ENCODE data around the gene SMARCB1.

Gene SMARCB1

DNA sequence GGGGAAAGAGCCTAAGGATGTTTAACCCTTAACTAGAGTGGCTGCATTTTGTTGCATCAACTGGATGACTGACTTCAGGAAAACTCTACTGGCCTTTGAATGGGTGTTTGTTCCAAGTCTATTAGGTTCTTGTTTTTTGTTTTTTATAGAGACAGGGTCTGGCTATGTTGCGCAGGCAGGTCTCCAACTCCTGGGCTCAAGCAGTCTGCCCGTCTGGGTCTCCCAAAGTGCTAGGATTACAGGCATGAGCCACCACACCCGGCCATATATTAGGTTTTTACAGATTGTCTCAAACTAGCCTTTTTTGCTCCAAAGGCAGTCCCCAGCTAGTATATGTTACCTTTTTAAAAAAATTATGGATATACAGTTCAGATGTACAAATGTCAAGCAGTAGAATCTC is 1.1 kb downstream of the SMARCB1 start:
- TF ChIP-seq, protein P1, sequence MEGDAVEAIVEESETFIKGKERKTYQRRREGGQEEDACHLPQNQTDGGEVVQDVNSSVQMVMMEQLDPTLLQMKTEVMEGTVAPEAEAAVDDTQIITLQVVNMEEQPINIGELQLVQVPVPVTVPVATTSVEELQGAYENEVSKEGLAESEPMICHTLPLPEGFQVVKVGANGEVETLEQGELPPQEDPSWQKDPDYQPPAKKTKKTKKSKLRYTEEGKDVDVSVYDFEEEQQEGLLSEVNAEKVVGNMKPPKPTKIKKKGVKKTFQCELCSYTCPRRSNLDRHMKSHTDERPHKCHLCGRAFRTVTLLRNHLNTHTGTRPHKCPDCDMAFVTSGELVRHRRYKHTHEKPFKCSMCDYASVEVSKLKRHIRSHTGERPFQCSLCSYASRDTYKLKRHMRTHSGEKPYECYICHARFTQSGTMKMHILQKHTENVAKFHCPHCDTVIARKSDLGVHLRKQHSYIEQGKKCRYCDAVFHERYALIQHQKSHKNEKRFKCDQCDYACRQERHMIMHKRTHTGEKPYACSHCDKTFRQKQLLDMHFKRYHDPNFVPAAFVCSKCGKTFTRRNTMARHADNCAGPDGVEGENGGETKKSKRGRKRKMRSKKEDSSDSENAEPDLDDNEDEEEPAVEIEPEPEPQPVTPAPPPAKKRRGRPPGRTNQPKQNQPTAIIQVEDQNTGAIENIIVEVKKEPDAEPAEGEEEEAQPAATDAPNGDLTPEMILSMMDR (IDR thresholded peaks at IDR 0.05; ENCODE audit: low read depth, low read length) = no peak
- H3K4me3 ChIP-seq (ENCODE audit: low read depth, low read length) = peak overlapping the region; percentile 77

DNA sequence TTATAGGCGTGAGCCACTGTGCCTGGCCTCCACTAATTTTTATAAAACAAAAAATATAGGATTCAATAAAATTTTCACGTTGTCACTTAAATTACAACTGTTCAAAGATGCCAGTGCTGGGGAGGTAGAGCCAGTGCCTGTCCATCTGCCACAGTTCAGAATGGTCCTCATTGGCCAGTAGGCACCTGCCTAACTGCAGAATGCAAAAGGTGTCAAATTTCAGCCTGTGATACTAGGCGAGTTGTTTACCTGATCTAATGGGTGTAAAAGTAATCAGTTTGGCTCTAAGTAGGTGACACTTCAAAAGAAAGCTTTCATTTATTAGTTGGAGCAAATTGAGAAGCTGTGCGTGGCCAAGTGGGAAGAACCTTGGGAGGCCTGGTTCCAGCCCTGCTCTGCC is 2.4 kb downstream of the SMARCB1 start:
- no peak overlapping the region for H3K4me3 ChIP-seq (ENCODE audit: low read depth, low read length)
- TF ChIP-seq, protein P1 (IDR thresholded peaks at IDR 0.05; ENCODE audit: low read depth, low read length) = no peak

DNA sequence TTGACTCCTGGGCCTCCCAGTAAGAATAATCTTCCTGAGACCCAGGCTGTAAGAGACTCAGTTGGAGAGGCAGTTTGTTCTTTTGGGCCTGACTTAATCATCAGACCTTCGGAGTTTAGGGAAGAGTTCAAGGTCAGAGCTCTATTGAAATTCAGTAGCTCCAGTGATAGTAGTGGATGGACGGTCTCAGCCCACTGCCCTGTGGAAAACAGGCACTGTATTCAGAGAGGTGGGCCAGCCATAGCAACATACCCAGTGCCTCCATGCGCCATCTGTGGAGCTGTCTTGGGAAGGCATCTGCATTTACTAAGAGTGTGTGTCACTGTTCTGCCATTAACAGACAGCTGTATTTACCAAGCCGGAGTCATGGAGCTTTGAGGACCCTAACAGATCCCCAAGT is 2.9 kb downstream of the SMARCB1 start:
- TF ChIP-seq, protein P1 (IDR thresholded peaks at IDR 0.05; ENCODE audit: low read depth, low read length) = no peak
- no peak overlapping the region for H3K4me3 ChIP-seq (ENCODE audit: low read depth, low read length)

DNA sequence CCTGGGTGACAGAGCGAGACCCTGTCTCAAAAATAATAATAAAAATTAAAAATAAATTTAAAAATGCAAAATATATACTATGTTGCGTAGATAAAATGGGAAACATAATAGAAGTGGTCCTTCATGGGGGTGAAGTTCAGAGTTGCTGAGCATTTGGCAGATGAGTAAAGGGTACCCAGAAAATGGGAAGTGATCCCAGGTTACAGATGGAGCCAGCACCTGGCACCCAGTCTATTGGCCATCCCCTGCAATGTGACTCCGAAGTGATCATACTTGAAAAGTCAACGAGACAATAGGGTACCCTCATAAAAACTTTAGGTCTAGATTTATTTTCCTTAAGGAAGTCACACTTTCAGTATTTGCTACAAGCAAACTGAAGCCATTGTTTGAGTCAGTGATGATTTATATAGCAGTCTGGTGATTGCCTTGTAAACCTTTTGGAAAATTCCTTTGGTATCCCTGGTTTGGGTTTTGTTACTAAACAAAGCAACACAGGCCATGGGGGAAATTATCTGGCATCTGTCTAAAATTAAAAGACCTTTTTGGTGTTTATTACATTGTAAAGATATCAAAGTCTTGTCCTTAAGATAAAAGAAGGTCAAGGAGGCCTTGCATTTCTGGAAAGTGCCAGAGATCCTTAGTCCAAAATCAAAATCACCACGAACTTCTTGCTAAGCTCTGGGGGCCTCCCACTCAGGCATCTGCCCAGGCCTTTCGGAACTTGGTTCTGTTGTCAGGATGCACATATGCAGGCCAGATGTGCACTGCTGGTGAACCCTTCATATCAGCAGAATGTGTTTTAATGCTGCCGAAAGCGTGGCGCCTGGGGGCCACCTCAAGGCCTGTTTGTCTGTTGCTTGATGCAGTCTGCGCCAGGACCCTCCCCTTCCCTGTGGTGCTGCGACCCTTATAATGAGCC is 4.3 kb downstream of the SMARCB1 start:
- H3K4me3 ChIP-seq (ENCODE audit: low read depth, low read length) = no peak overlapping the region
- TF ChIP-seq, protein P1 (IDR thresholded peaks at IDR 0.05; ENCODE audit: low read depth, low read length) = no peak

DNA sequence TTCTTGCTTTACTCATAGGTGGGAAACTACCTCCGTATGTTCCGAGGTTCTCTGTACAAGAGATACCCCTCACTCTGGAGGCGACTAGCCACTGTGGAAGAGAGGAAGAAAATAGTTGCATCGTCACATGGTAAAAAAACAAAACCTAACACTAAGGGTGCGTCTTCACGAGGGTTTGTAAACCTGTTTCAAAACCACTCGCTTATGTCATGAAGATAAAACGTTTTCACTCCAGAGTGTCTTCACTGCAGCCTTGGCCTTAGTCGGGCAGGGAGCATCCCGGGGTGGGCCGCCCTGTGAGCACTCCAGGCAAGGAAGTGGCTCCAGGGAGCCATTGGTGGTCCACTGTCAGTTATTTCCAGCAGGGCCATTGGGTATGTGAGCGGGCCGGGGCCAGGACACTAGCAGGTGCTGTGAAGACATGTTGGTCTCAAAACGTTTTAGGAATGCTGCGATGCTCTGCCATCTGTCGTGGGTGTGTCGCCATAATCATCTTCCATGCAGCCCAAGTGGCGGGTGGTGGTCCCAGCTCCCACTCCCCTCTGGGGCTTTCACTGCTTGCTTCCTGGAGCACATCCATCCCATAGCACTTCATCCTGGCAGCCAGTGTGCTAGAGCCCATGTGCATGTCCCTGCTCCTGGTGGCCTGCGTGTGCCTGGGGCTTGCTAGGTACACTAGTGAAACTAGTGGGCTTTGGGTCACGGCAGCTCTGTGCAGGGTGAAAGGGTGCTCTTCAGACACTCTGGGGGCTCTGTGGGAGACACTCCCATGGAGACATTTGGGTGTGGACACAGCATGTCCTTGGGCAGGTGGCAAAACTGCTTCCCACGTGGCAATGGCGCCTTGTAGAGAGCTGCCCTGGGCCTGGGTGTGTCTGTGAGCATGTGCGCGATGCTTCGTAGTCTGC is 5.2 kb downstream of the SMARCB1 start:
- H3K4me3 ChIP-seq (ENCODE audit: low read depth, low read length) = no peak overlapping the region
- TF ChIP-seq, protein P1 (IDR thresholded peaks at IDR 0.05; ENCODE audit: low read depth, low read length) = no peak

DNA sequence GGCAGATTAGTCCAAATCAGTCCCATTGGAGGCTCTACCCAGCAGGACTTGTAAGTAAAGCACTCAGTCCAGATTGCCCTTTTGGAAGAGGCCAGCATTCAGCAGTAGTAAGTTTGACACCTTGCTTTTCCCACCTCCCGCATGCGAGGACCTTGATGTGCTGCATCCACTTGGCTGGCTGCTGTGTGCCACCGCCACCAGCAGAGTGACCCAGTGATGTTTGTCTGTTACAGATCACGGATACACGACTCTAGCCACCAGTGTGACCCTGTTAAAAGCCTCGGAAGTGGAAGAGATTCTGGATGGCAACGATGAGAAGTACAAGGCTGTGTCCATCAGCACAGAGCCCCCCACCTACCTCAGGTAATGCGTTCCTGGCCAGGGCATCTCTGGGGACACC is 6.6 kb downstream of the SMARCB1 start:
- TF ChIP-seq, protein P1 (IDR thresholded peaks at IDR 0.05; ENCODE audit: low read depth, low read length) = no peak
- H3K4me3 ChIP-seq (ENCODE audit: low read depth, low read length) = no peak overlapping the region

Data from WI38 (cell line).